Caco-2 (cell line): ENCODE measurements around the gene CSMD2. TPM values are rescaled to one million over a fixed set of nuclear protein-coding genes. Genes with fewer than 3 reads are reported as not detected.

ENCODE experiments used
- BruUV-seq: library from RNA; stranded (reverse); fragments of 400-500 nt; replicated peaks from 2 replicates; lab custom pipeline; 2021; lab: Mats Ljungman, UMichigan
- CTCF ChIA-PET: fragments of 300-600 bp; sonication (Branson Sonifier 250); formaldehyde crosslinking; loops from one replicate; lab custom pipeline; 2022; ENCODE audit warnings: antibody characterized with exemption; lab: Charles Lee
- POLR2A ChIA-PET: fragments of 300-600 bp; sonication (Branson Sonifier 250); formaldehyde crosslinking; loops from one replicate; lab custom pipeline; 2022; ENCODE audit warnings: antibody characterized with exemption; lab: Charles Lee
- DNase-seq, 2 experiments: peaks; one replicate each; pipeline versions ENCODE4 v3.0.0 to v3.0.0-alpha.2; 2020 to 2022
- H3K27me3 ChIP-seq: replicated peaks from 2 replicates; pipeline ENCODE4 v1.6.0; 2011; ENCODE audit warnings: low read length; ENCODE audit not compliant: control insufficient read depth, insufficient read depth
- H3K36me3 ChIP-seq: 2 replicates; pipeline ENCODE4 v1.5.1; 2011; ENCODE audit warnings: low read length; ENCODE audit not compliant: control insufficient read depth, insufficient read depth
- H3K4me1 ChIP-seq: fragments of 250-450 bp; sonication (Bioruptor Pico); 2 replicates; pipeline ENCODE4 v1.5.1; 2020; ENCODE audit warnings: mild to moderate bottlenecking
- H3K4me3 ChIP-seq: 2 replicates; pipeline ENCODE4 v1.5.1; 2011; ENCODE audit warnings: low read depth, mild to moderate bottlenecking, control low read depth, low read length
- H3K9me3 ChIP-seq: fragments of 250-450 bp; sonication (Bioruptor Pico); 2 replicates; pipeline ENCODE4 v1.5.1; 2020; ENCODE audit warnings: mild to moderate bottlenecking, moderate library complexity
- H3K27ac Mint-ChIP-seq: one replicate; pipeline ENCODE4 v1.8.0; 2022; ENCODE audit warnings: mixed read lengths; ENCODE audit not compliant: unreplicated experiment
- H3K27me3 Mint-ChIP-seq: one replicate; pipeline ENCODE4 v1.8.0; 2022; ENCODE audit warnings: mixed read lengths; ENCODE audit not compliant: insufficient read depth, unreplicated experiment
- H3K36me3 Mint-ChIP-seq: one replicate; pipeline ENCODE4 v1.8.0; 2022; ENCODE audit warnings: mild to moderate bottlenecking, mixed read lengths; ENCODE audit not compliant: insufficient read depth, unreplicated experiment
- H3K4me1 Mint-ChIP-seq: one replicate; pipeline ENCODE4 v1.8.0; 2022; ENCODE audit warnings: low read depth, mixed read lengths; ENCODE audit not compliant: unreplicated experiment
- H3K4me3 Mint-ChIP-seq: one replicate; pipeline ENCODE4 v1.8.0; 2022; ENCODE audit warnings: mild to moderate bottlenecking, moderate library complexity, mixed read lengths; ENCODE audit not compliant: unreplicated experiment
- H3K9me3 Mint-ChIP-seq: one replicate; pipeline ENCODE4 v1.8.0; 2022; ENCODE audit warnings: mixed read lengths; ENCODE audit not compliant: unreplicated experiment
- intact Hi-C: fragments of 100-400 bp; cut with micrococcal nuclease; formaldehyde crosslinking; loops from one replicate; pipeline ENCODE4 v1.10.0; 2022; ENCODE audit not compliant: unreplicated experiment
- total RNA-seq: library from RNA; stranded (reverse); gene quantifications from 2 replicates; pipeline ENCODE4 v1.2.3, GENCODE V29; 2022
- TF ChIP-seq, protein P1 (sequence below), 2 experiments: fragments of 200-600 bp in 1 of 2; IDR thresholded peaks; 1 replicate in 1 of 2; 2 replicates in 1 of 2; pipeline versions ENCODE4 v1.5.1 to v1.8.0; 2011 to 2022; ENCODE audit warnings: antibody characterized with exemption in 1 of 2, control low read depth in 1 of 2, inconsistent platforms in 1 of 2, low read depth in 1 of 2, low read length in 1 of 2, mild to moderate bottlenecking in 1 of 2, moderate library complexity in 1 of 2; ENCODE audit not compliant: insufficient read depth in 1 of 2, severe bottlenecking in 1 of 2, unreplicated experiment in 1 of 2

The CSMD2 gene
- total RNA-seq, 1 experiment from 2014 or later = not detected

DNA sequence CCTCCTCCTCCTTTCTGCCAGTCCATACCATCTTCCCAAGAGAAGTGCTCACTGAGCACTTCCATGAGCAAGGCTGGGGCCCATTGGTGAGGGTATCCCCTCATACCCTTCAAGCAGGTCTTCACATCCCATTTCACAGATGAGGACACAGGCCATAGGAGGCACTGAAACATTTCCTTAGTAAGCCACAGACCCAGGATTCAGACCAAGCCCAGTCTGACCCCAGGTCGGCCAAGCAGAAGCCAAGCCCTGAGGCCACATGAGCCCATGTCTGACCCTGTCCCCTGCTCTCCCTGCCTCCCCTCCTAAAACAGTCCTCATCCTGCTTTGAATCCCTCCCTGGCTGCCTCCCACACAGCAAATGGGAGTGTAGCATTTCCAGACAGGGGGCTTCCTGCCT, 546.4 kb downstream of the CSMD2 start:
- Mint-ChIP-seq H3K36me3 (no peaks in the 10 kb centered on the region), H3K9me3 (no peaks in the 10 kb centered on the region), H3K27ac (no peak overlapping the region), H3K27me3 (peaks cover 29% of the 10 kb centered on the region), H3K4me3 (no peak overlapping the region), H3K4me1 (no peaks in the 10 kb centered on the region)
- ChIA-PET CTCF (no interaction called here), POLR2A (no interaction called here)
- intact Hi-C loops = loop anchor here (10.0 kb wide), 1 partner anchor 524 kb away; no protein-coding TSS in a partner anchor
- no TSS peak for BruUV-seq
- Histone ChIP-seq H3K27me3 (no peaks in the 10 kb centered on the region), H3K9me3 (no peaks in the 10 kb centered on the region), H3K4me1 (no peaks in the 10 kb centered on the region), H3K36me3 (no peaks in the 10 kb centered on the region), H3K4me3 (no peak overlapping the region)
- TF ChIP-seq, protein P1, sequence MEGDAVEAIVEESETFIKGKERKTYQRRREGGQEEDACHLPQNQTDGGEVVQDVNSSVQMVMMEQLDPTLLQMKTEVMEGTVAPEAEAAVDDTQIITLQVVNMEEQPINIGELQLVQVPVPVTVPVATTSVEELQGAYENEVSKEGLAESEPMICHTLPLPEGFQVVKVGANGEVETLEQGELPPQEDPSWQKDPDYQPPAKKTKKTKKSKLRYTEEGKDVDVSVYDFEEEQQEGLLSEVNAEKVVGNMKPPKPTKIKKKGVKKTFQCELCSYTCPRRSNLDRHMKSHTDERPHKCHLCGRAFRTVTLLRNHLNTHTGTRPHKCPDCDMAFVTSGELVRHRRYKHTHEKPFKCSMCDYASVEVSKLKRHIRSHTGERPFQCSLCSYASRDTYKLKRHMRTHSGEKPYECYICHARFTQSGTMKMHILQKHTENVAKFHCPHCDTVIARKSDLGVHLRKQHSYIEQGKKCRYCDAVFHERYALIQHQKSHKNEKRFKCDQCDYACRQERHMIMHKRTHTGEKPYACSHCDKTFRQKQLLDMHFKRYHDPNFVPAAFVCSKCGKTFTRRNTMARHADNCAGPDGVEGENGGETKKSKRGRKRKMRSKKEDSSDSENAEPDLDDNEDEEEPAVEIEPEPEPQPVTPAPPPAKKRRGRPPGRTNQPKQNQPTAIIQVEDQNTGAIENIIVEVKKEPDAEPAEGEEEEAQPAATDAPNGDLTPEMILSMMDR (IDR thresholded peaks at IDR 0.05; ENCODE audit: insufficient read depth in 1 of 2, low read depth in 1 of 2, low read length in 1 of 2, severe bottlenecking in 1 of 2, unreplicated experiment in 1 of 2) = no peak
- DNase-seq = no peak

DNA sequence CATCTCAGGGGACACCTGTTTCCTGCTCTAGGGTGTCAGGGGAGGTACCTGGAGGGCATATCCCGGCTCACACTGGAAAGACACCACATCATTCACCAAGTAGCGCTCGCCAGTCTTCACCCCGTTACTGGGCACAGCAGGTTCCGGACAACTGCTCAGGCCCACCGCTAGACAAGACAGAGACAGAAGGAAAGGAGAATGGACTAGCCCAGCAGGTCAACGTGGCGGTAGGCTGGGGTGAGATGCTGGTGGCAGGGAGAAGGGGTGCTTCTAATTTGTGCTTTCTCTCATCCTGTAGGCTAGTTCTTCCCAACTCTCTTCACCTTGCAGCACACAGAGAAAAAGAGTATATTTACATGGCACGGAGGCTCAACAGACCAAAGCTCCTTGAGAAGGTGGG, 547.6 kb downstream of the CSMD2 start:
- BruUV-seq = no TSS peak
- no peaks in the 10 kb centered on the region for H3K36me3 Mint-ChIP-seq
- no peaks in the 10 kb centered on the region for H3K4me1 ChIP-seq
- ChIA-PET POLR2A (no interaction called here), CTCF (no interaction called here)
- no peaks in the 10 kb centered on the region for H3K36me3 ChIP-seq
- no peak overlapping the region for H3K4me3 Mint-ChIP-seq
- no peaks in the 10 kb centered on the region for H3K4me1 Mint-ChIP-seq
- peaks cover 27% of the 10 kb centered on the region for H3K27me3 Mint-ChIP-seq
- no peak overlapping the region for H3K4me3 ChIP-seq
- H3K27me3 ChIP-seq = no peaks in the 10 kb centered on the region
- H3K9me3 ChIP-seq = no peaks in the 10 kb centered on the region
- H3K9me3 Mint-ChIP-seq = no peaks in the 10 kb centered on the region
- TF ChIP-seq, protein P1 (IDR thresholded peaks at IDR 0.05; ENCODE audit: insufficient read depth in 1 of 2, low read depth in 1 of 2, low read length in 1 of 2, severe bottlenecking in 1 of 2, unreplicated experiment in 1 of 2) = no peak
- DNase-seq = no peak
- H3K27ac Mint-ChIP-seq = no peak overlapping the region
- intact Hi-C loops = loop anchor here (10.0 kb wide), 1 partner anchor 523 kb away; no protein-coding TSS in a partner anchor

DNA sequence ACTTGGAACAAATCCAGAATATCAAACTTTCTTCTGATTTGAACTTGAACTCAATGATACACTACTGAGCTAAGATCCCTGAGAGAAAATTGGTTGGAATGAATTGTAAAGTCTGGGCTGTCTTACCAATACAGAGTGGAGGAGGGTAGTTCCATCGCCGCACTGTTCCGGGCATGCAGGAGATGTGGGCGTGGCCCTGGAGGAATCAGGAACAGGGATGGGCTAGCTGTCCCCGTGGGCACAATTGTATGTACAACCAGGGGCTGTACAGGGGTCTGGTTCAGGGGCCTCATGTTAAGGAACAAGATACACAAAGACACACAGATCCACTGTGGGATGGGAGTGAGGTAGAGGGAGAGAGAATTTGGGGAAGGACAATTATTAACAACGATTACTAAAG, 548.2 kb downstream of the CSMD2 start:
- intact Hi-C loops = loop anchor here (10.0 kb wide), 1 partner anchor 522 kb away; no protein-coding TSS in a partner anchor
- ChIA-PET CTCF (no interaction called here), POLR2A (no interaction called here)
- no peaks in the 10 kb centered on the region for H3K36me3 ChIP-seq
- H3K9me3 ChIP-seq = no peaks in the 10 kb centered on the region
- Mint-ChIP-seq H3K27me3 (peaks cover 27% of the 10 kb centered on the region), H3K9me3 (no peaks in the 10 kb centered on the region), H3K4me1 (no peaks in the 10 kb centered on the region), H3K27ac (no peak overlapping the region), H3K36me3 (no peaks in the 10 kb centered on the region), H3K4me3 (no peak overlapping the region)
- no peak overlapping the region for H3K4me3 ChIP-seq
- DNase-seq = no peak
- H3K27me3 ChIP-seq = no peaks in the 10 kb centered on the region
- TF ChIP-seq, protein P1 (IDR thresholded peaks at IDR 0.05; ENCODE audit: insufficient read depth in 1 of 2, low read depth in 1 of 2, low read length in 1 of 2, severe bottlenecking in 1 of 2, unreplicated experiment in 1 of 2) = no peak
- no peaks in the 10 kb centered on the region for H3K4me1 ChIP-seq
- no TSS peak for BruUV-seq
